K562 (cell line): Measurements from ENCODE around the gene GPR78. TPM values are rescaled to one million over a fixed set of nuclear protein-coding genes. Genes with fewer than 3 reads are reported as not detected.

Experiments used
- ATAC-seq: fragments of 200-7000 bp; cut with Tn5 transposase; 3 replicates; pipeline ENCODE4 v1.9.1; 2020; ENCODE audit warnings: moderate library complexity
- BruUV-seq: library from RNA; stranded (reverse); fragments of 400-500 nt; replicated peaks from 2 replicates; lab custom pipeline; 2021; lab: Mats Ljungman, UMichigan
- CTCF ChIA-PET: fragments of 300-600 bp; formaldehyde crosslinking; extraction: SDS; loops from one replicate; lab custom pipeline; 2021; ENCODE audit warnings: low intra/inter-chr PET ratio; lab: Yijun Ruan, JAX
- POLR2A ChIA-PET: fragments of 300-600, 350-650 bp; sonication (Branson Sonifier 250); formaldehyde crosslinking; extraction: SDS; loops from one replicate; lab custom pipeline; 2021; ENCODE audit warnings: antibody characterized with exemption, inconsistent platforms; lab: Yijun Ruan, JAX
- DNase-seq, 4 experiments: peaks; one replicate each; pipeline versions ENCODE4 v3.0.0 to v3.0.0-alpha.2; 2011 to 2018; ENCODE audit warnings: low spot score in 3 of 4, mixed read lengths in 3 of 4; ENCODE audit errors: extremely low read depth in 1 of 4
- FAIRE-seq: peaks from 2 replicates; lab custom pipeline; 2011; peaks lifted over from hg19 to GRCh38; lab: Jason Lieb, UNC
- H2AFZ ChIP-seq: 2 replicates; pipeline ENCODE4 v1.6.0; 2011; ENCODE audit warnings: low read depth, low read length, control low read depth, inconsistent platforms
- H3K27ac ChIP-seq: fragments of 200-600 bp; 3 replicates; pipeline ENCODE4 v1.8.0; 2011; ENCODE audit warnings: low read depth, mild to moderate bottlenecking, control low read depth, inconsistent platforms, low read length, moderate library complexity, mixed read lengths; ENCODE audit errors: extremely low read depth
- H3K27me3 ChIP-seq, 2 experiments: fragments of 300-600 bp in 1 of 2; 2 replicates in 1 of 2; 3 replicates in 1 of 2; pipeline versions ENCODE4 v1.6.0 to v1.8.0; 2011; ENCODE audit warnings: inconsistent platforms in 2 of 2, low read length in 2 of 2, mild to moderate bottlenecking in 1 of 2, mixed read lengths in 1 of 2, moderate library complexity in 1 of 2; ENCODE audit not compliant: control insufficient read depth in 2 of 2, insufficient read depth in 2 of 2
- H3K36me3 ChIP-seq: fragments of 300-600 bp; 3 replicates; pipeline ENCODE4 v1.8.0; 2011; ENCODE audit warnings: mild to moderate bottlenecking, low read length, inconsistent platforms; ENCODE audit not compliant: control insufficient read depth, insufficient read depth
- H3K4me1 ChIP-seq, 2 experiments: fragments of 200-600 bp in 1 of 2; replicated peaks in 1 of 2; 2 replicates in 1 of 2; 3 replicates in 1 of 2; pipeline versions ENCODE4 v1.5.1 to v1.8.0; 2011; ENCODE audit warnings: inconsistent platforms in 2 of 2, low read length in 2 of 2, mild to moderate bottlenecking in 1 of 2, mixed read lengths in 1 of 2, moderate library complexity in 1 of 2; ENCODE audit not compliant: control insufficient read depth in 2 of 2, insufficient read depth in 2 of 2
- H3K4me2 ChIP-seq: 2 replicates; pipeline ENCODE4 v1.6.1; 2011; ENCODE audit warnings: low read length, control low read depth, inconsistent platforms, mixed read lengths; ENCODE audit not compliant: insufficient read depth
- H3K4me3 ChIP-seq: fragments of 200-600 bp; sonication (generic), shearing (Covaris generic); 2 replicates; pipeline ENCODE4 v1.5.1; 2016; ENCODE audit warnings: control low read depth, inconsistent platforms
- H3K79me2 ChIP-seq: fragments of 200-600 bp; 3 replicates; pipeline ENCODE4 v1.8.0; 2011; ENCODE audit warnings: low read length, inconsistent platforms; ENCODE audit not compliant: control insufficient read depth, insufficient read depth
- H3K9ac ChIP-seq, 2 experiments: 2 replicates each; pipeline versions ENCODE4 v1.6.0 to v1.6.1; 2011; ENCODE audit warnings: low read depth in 2 of 2, low read length in 2 of 2, control low read depth in 1 of 2, inconsistent platforms in 1 of 2, mild to moderate bottlenecking in 1 of 2, mixed read lengths in 1 of 2; ENCODE audit not compliant: insufficient read depth in 1 of 2
- H3K9me1 ChIP-seq: one replicate; pipeline ENCODE4 v1.6.0; 2011; ENCODE audit warnings: inconsistent platforms, mild to moderate bottlenecking, low read length, moderate library complexity; ENCODE audit not compliant: control insufficient read depth, insufficient read depth
- H3K9me3 ChIP-seq: replicated peaks from 2 replicates; pipeline ENCODE4 v1.5.1; 2011; ENCODE audit warnings: low read depth, low read length, inconsistent platforms; ENCODE audit not compliant: control insufficient read depth, insufficient read depth
- H4K20me1 ChIP-seq: replicated peaks from 2 replicates; pipeline ENCODE4 v1.6.1; 2011; ENCODE audit warnings: low read length, inconsistent platforms, mixed read lengths; ENCODE audit not compliant: control insufficient read depth, insufficient read depth
- CEBPB ChIP-seq: fragments of 450-650 bp; IDR thresholded peaks from 2 replicates; pipeline ENCODE4 v1.6.1; 2016; ENCODE audit warnings: missing genetic modification characterization, missing compliant biosample characterization
- EP300 ChIP-seq: IDR thresholded peaks from 2 replicates; pipeline ENCODE4 v1.6.1; 2012; ENCODE audit warnings: low read length, improper control_type of control experiment
- ESRRA ChIP-seq: fragments of 450-650 bp; IDR thresholded peaks from 2 replicates; pipeline ENCODE4 v1.6.1; 2014; ENCODE audit warnings: low read depth, mild to moderate bottlenecking, moderate library complexity, borderline replicate concordance
- SAFB ChIP-seq: fragments of 200-400 bp; formaldehyde crosslinking; IDR thresholded peaks from 2 replicates; pipeline ENCODE4 v1.6.1; 2017; ENCODE audit warnings: low read depth, low read length, borderline replicate concordance
- ZKSCAN8 ChIP-seq: fragments of 200-800 bp; sonication (Bioruptor generic); IDR thresholded peaks from 2 replicates; pipeline ENCODE4 v1.6.1; 2016; ENCODE audit warnings: missing genetic modification characterization, missing compliant biosample characterization
- WGBS: fragments of 100-300 bp; shearing (Covaris generic); methylation state at CpG from one replicate; pipeline ENCODE4 v1.1.6; 2016; ENCODE audit warnings: low coverage, mixed read lengths; ENCODE audit not compliant: insufficient coverage; ENCODE audit errors: missing lambda C conversion rate; 5-methylcytosine and 5-hydroxymethylcytosine counted together
- in situ Hi-C: fragments of 300-500 bp; cut with MboI; formaldehyde crosslinking; loops from 4 replicates; pipeline ENCODE4 v1.15.0; 2018; ENCODE audit warnings: inconsistent platforms, mixed read lengths
- intact Hi-C: fragments of 100-400 bp; cut with micrococcal nuclease; formaldehyde crosslinking; loops from 2 replicates; pipeline ENCODE4 v1.14.2; 2022
- polyA plus RNA-seq, 8 experiments: library from polyadenylated mRNA; depleted of rRNA in 4 of 8; stranded (reverse) in 5 of 8; unstranded in 3 of 8; fragments of >200 nt; fragmentation: Nextera tagmentation in 2 of 8; fragmentation: Illumina TruSeq in 1 of 8; extraction: Ambion mirVana in 2 of 8; extraction: Trizol in 1 of 8; gene quantifications; 2 replicates each; pipeline versions ENCODE4 v1.2.1 to v1.2.3, GENCODE V29; 2011 to 2014; ENCODE audit warnings: inconsistent platforms in 1 of 8, missing spikeins in 1 of 8
- total RNA-seq, 7 experiments: library from RNA; depleted of rRNA in 6 of 7; stranded (reverse); fragments of >200 nt in 6 of 7; fragmentation: Illumina TruSeq in 2 of 7; extraction: Trizol in 2 of 7; gene quantifications; 2 replicates each; pipeline versions ENCODE4 v1.2.1 to v1.2.3, GENCODE V29; 2011 to 2021; ENCODE audit warnings: low replicate concordance in 1 of 7
- TF ChIP-seq, protein P1 (sequence below): sonication (generic); formaldehyde crosslinking; IDR thresholded peaks from 2 replicates; pipeline ENCODE4 v1.9.0; 2022; ENCODE audit warnings: mild to moderate bottlenecking, missing genetic modification reagents
- TF ChIP-seq, protein P2 (sequence below): fragments of 450-650 bp; conservative IDR thresholded peaks from 2 replicates; pipeline ENCODE4 v1.6.1; 2016; ENCODE audit warnings: missing genetic modification characterization, low read depth, mild to moderate bottlenecking, missing compliant biosample characterization, moderate library complexity

Gene GPR78
- total and polyA plus RNA-seq, 9 of the 15 experiments (the other 6 are each of a cell fraction or from before 2014, with no cell fraction given), result 0.04 to 0.13 (median 0.07) TPM; not detected in 4

DNA sequence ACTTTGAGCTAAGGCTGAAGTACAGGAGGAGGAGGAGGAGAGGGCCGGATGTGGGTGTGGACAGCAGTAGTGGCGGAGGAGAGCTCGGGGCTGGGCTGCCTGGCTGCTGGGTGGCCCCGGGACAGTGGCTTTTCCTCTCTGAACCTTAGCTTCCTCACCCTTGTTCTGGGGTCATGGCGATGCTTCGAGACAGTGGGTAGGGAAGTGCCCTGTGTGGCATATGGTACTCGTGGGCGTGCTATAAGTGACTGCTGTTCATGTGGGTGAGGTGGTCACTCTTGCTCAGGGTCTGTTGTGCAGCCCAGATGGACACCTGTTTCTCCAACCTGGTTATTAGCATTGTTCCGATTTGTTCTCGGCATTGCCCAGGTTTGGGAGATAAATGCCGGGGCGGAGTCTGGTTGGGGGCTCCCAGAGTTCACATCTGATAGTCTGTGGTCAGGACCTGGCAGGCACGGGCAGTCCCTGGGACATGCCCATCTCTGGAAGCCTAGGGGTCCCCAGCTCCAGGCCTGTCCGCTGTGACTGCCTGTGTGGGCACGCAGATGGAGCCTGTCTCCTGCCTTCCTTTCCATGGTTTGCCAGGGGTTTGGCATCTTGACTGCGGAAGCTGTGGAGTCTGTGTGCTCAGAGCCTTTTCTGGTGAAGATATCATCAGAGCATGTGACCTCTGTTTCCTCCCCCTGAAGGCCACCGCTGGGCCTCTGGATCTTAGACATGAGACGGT, 7.4 kb downstream of the GPR78 start (continued):
- TF ChIP-seq, protein P1, sequence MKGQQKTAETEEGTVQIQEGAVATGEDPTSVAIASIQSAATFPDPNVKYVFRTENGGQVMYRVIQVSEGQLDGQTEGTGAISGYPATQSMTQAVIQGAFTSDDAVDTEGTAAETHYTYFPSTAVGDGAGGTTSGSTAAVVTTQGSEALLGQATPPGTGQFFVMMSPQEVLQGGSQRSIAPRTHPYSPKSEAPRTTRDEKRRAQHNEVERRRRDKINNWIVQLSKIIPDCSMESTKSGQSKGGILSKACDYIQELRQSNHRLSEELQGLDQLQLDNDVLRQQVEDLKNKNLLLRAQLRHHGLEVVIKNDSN, result peak; percentile 54; the same call in 1 of the 2 replicates
- TF ChIP-seq CEBPB (tag) (no peak), EP300 (no peak)

GRCh38 chr4:8588196-8588470, 7.9 kb downstream of the GPR78 start:
- Histone ChIP-seq H3K9me1 (no peaks in the 10 kb centered on the region), H3K27me3 (peaks cover 7 to 57% of the 10 kb centered on the region in 2 experiments; a peak in 4 of 5 replicates), H3K79me2 (no peaks in the 10 kb centered on the region), H3K9me3 (no peaks in the 10 kb centered on the region), H3K27ac (no peak overlapping the region), H3K36me3 (no peaks in the 10 kb centered on the region), H4K20me1 (peaks cover 13% of the 10 kb centered on the region), H2AFZ (no peak overlapping the region), H3K4me2 (no peak overlapping the region), H3K4me3 (no peak overlapping the region), H3K4me1 (peaks cover 2 to 26% of the 10 kb centered on the region in 2 experiments; a peak in 3 of 5 replicates), H3K9ac (no peak overlapping the region)
- intact Hi-C loops, result no loop called here
- WGBS, result 3% methylated on average over 2 of the region's 2 CpGs
- ChIA-PET POLR2A (no interaction called here), CTCF (no interaction called here)
- FAIRE-seq (no peak), DNase-seq (no peak), ATAC-seq (no peak)
- TF ChIP-seq, protein P2, sequence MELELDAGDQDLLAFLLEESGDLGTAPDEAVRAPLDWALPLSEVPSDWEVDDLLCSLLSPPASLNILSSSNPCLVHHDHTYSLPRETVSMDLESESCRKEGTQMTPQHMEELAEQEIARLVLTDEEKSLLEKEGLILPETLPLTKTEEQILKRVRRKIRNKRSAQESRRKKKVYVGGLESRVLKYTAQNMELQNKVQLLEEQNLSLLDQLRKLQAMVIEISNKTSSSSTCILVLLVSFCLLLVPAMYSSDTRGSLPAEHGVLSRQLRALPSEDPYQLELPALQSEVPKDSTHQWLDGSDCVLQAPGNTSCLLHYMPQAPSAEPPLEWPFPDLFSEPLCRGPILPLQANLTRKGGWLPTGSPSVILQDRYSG (tag), result no peak
- TF ChIP-seq SAFB, result no peak
- TF ChIP-seq ESRRA, result 0 out of 2 replicates have a peak, but pooled peaks have one; percentile 1
- no peak for TF ChIP-seq ZKSCAN8 (CRISPR knock-in tag)
- in situ Hi-C loops, result no loop called here
- no TSS peak for BruUV-seq
